ENCODE results near the gene CHL1.

Gene CHL1

DNA sequence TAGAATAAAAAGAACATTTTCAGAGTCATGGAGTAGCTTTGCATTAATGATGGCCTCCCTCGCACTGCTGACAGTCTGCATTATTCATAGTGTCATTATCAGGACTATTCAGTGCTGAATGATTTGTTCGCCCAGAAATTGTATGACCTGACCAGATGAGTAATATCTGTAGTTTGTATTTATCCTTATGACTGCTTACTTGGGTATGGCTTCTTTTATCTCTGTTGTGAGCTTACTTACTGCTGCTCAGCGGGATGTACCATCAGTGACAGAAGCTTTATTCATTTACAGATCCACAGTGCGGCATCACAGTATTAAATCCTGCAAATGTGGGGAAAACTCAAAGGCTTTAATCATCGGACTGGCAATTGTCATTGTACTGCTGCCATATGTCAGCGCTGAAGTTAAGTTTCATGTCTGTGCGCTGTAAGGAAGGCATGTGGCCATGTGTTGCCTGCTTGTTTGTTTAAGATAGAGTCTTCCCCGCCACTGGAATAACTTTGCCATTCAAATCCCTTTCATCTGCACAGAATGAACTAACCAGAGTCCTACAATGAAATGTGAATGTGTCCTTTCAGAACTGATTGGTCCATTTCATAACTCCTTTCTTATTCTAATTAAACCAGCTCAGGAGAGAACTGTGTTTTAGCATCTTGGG is 262.2 kb downstream of the CHL1 start:
- DNase-seq (ENCODE audit: low read depth in 1 of 2, low spot score in 1 of 2) = no peak

Data from activated T-helper 1 cell treated with anti-CD3 and anti-CD28 coated beads, Interleukin-2, amount 50 U/mL, for 16 hours (primary cell).